Right hindlimb (tissue), 1 donor: ENCODE data around the gene UGT2A3.

Experiments
- DNase-seq: peaks from one replicate; pipeline ENCODE4 v3.0.0-alpha.2; 2018

UGT2A3 gene

GRCh38 chr4:68909385-68909784, 42.2 kb downstream of the UGT2A3 start:
- DNase-seq, result no peak

GRCh38 chr4:68907788-68908700, 43.6 kb downstream of the UGT2A3 start:
- no peak for DNase-seq

- no peak for DNase-seq
Observed at GRCh38 chr4:68907245-68907644, 44.4 kb downstream of the UGT2A3 start.

GRCh38 chr4:68906780-68907137, 44.8 kb downstream of the UGT2A3 start:
- no peak for DNase-seq

GRCh38 chr4:68905939-68906779, 45.4 kb downstream of the UGT2A3 start:
- peak; percentile 34 for DNase-seq

- DNase-seq, result no peak
Observed at GRCh38 chr4:68905598-68905938, 46.0 kb downstream of the UGT2A3 start.

GRCh38 chr4:68904786-68905185, 46.8 kb downstream of the UGT2A3 start:
- no peak for DNase-seq

- no peak for DNase-seq
Observed at GRCh38 chr4:68896749-68897148, 54.9 kb downstream of the UGT2A3 start.

- DNase-seq, result no peak
Observed at GRCh38 chr4:68895561-68896198, 55.9 kb downstream of the UGT2A3 start.

- no peak for DNase-seq
Observed at GRCh38 chr4:68892861-68893260, 58.7 kb downstream of the UGT2A3 start.

GRCh38 chr4:68891678-68892077, 59.9 kb downstream of the UGT2A3 start:
- DNase-seq, result no peak

GRCh38 chr4:68885545-68885944, 66.1 kb downstream of the UGT2A3 start:
- DNase-seq, result no peak

- no peak for DNase-seq
Observed at GRCh38 chr4:68883870-68884269, 67.7 kb downstream of the UGT2A3 start.
